K562 (cell line): ENCODE data around the gene GIMAP8.

ENCODE experiments used
- CTCF ChIP-seq, 3 experiments: IDR thresholded peaks in 2 of 3; conservative IDR thresholded peaks in 1 of 3; 2 replicates each; pipeline ENCODE4 v1.5.1; 2011 to 2012; ENCODE audit warnings: low read length in 3 of 3, mild to moderate bottlenecking in 3 of 3, control low read depth in 2 of 3, improper control_type of control experiment in 1 of 3, inconsistent platforms in 1 of 3, low read depth in 1 of 3, mixed read lengths in 1 of 3, moderate library complexity in 1 of 3; ENCODE audit not compliant: insufficient read depth in 2 of 3
- E4F1 ChIP-seq: fragments of 250-450 bp; sonication (Bioruptor Pico); IDR thresholded peaks from 2 replicates; pipeline ENCODE4 v1.5.0; 2021; ENCODE audit warnings: mild to moderate bottlenecking, borderline replicate concordance
- FOS ChIP-seq: IDR thresholded peaks from 3 replicates; pipeline ENCODE4 v1.6.1; 2011; ENCODE audit not compliant: insufficient read length; ENCODE audit errors: extremely low read depth
- POLR2A ChIP-seq: fragments of 450-650 bp; conservative IDR thresholded peaks from 2 replicates; pipeline ENCODE4 v1.6.1; 2016
- SMAD3 ChIP-seq: fragments of 450-650 bp; formaldehyde crosslinking; conservative IDR thresholded peaks from 2 replicates; pipeline ENCODE4 v1.4.0; 2020; ENCODE audit warnings: mild to moderate bottlenecking
- SREBF2 ChIP-seq: sonication (generic); formaldehyde crosslinking; IDR thresholded peaks from 2 replicates; pipeline ENCODE4 v1.4.0; 2020; ENCODE audit warnings: mild to moderate bottlenecking, missing genetic modification reagents

- TF ChIP-seq POLR2A, result no peak
- TF ChIP-seq CTCF (IDR thresholded peaks at IDR 0.05 in 2 of 3, conservative IDR thresholded peaks at IDR 0.05 in 1 of 3; ENCODE audit: insufficient read depth in 2 of 3, low read depth in 1 of 3, low read length in 3 of 3), result no peak
- no peak for TF ChIP-seq SMAD3 (CRISPR knock-in tag)
- no peak for TF ChIP-seq FOS
- no peak for TF ChIP-seq E4F1 (CRISPR knock-in tag)
- TF ChIP-seq SREBF2 (CRISPR knock-in tag), result no peak
Observed at GRCh38 chr7:150403376-150404171, 46.9 kb upstream of the GIMAP8 start.
